ENCODE measurements around the gene BLCAP. TPM values are rescaled to one million over a fixed set of nuclear protein-coding genes. Genes with fewer than 3 reads are reported as not detected.
"Not testable (repeated sequence)": the region's sequence is repeated elsewhere in the genome, so short reads cannot be mapped to it uniquely, and the experiment has no call there.

BLCAP gene
- total RNA-seq, 2 donors from 2014 or later: 66.6 to 78.7 TPM

- H3K4me1 ChIP-seq: peaks cover 0 to 3% of the 10 kb centered on the region in 2 donors
- DNase-seq (ENCODE audit: low spot score): no peak
- no peak for TF ChIP-seq CTCF (IDR thresholded peaks at IDR 0.05)
- no peak overlapping the region for H3K4me3 ChIP-seq
- no peaks in the 10 kb centered on the region for H3K9me3 ChIP-seq
- no peaks in the 10 kb centered on the region for H3K36me3 ChIP-seq
- no peaks in the 10 kb centered on the region for H3K27me3 ChIP-seq
- no peak overlapping the region for H3K27ac ChIP-seq
Observed at GRCh38 chr20:37559312-37560027, 31.8 kb upstream of the BLCAP start.

DNA sequence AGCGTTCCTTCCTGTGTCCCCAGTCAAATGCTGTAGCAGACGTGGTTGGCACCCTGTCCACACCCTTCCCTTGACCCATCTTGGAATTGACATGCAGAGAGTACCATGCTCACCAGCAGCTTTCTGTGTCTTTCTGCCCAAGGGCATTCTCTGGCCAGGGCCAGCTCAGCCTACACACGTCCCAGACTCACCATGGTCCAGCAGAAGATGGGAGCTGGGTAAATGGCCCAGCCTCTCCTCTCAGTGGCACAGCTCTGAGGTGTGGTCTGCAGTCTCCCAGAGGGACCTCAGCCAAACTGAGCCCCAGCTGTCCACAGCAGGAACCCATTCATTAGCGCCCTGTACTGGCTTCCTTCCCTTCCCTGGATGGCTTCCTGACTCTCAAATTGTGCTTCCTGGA is 31.1 kb upstream of the BLCAP start:
- no peak overlapping the region for H3K27ac ChIP-seq
- H3K36me3 ChIP-seq: no peaks in the 10 kb centered on the region
- no peaks in the 10 kb centered on the region for H3K27me3 ChIP-seq
- no peak overlapping the region for H3K4me3 ChIP-seq
- no peak for DNase-seq (ENCODE audit: low spot score)
- no peaks in the 10 kb centered on the region for H3K9me3 ChIP-seq
- no peaks in the 10 kb centered on the region for H3K4me1 ChIP-seq
- no peak for TF ChIP-seq CTCF (IDR thresholded peaks at IDR 0.05)

GRCh38 chr20:37558306-37558705 is 30.6 kb upstream of the BLCAP start:
- Histone ChIP-seq H3K4me3 (no peak overlapping the region), H3K9me3 (no peaks in the 10 kb centered on the region), H3K36me3 (no peaks in the 10 kb centered on the region), H3K4me1 (no peaks in the 10 kb centered on the region), H3K27ac (no peak overlapping the region), H3K27me3 (no peaks in the 10 kb centered on the region)
- no peak for TF ChIP-seq CTCF (IDR thresholded peaks at IDR 0.05)
- DNase-seq (ENCODE audit: low spot score): no peak

DNA sequence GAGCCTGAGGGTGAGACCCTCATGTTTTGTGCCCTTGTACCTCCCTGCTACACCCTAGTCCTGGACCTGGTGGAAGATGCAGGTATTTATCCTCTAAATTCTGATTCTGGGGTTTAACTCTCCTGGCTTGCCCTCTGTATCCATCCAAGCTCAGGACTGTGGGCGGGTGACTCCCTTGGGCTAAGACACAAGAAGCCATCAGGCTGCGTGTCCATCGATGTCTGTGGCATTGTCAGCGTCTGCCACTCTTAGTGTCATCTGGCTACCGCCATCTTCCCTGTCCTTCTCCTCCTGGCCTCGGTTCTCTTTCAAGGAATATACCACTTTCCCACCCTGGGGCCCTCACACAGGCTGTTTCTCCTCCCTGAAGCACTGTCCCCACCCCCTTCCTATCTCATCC is 28.9 kb upstream of the BLCAP start:
- no peaks in the 10 kb centered on the region for H3K9me3 ChIP-seq
- H3K36me3 ChIP-seq: no peaks in the 10 kb centered on the region
- DNase-seq (ENCODE audit: low spot score): no peak
- H3K27ac ChIP-seq: no peak overlapping the region
- H3K27me3 ChIP-seq: no peaks in the 10 kb centered on the region
- H3K4me3 ChIP-seq: no peak overlapping the region
- no peaks in the 10 kb centered on the region for H3K4me1 ChIP-seq
- no peak for TF ChIP-seq CTCF (IDR thresholded peaks at IDR 0.05)

- H3K4me3 ChIP-seq; H3K4me1 ChIP-seq; H3K27me3 ChIP-seq; DNase-seq (ENCODE audit: low spot score); H3K27ac ChIP-seq; H3K9me3 ChIP-seq; H3K36me3 ChIP-seq: not testable (repeated sequence)
Observed at GRCh38 chr20:37554721-37555298, 27.1 kb upstream of the BLCAP start.

DNA sequence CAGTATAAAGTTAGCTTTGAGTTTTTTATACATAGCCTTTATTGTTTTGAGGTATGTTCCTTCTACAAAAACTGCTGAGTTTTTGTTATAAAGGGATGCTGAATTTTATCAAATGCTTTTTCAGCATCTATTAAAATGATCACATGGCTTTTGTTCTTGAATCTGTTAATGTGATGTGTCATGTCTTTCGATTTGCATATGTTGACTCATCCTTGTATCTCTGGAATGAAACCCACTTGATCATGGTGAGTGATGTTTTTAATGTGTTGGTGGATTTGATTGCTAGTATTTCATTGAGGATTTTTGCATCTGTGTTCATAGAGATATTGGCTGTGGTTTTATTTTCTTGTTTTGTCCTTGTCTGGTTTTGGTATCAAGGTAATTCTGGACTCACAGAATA is 24.7 kb upstream of the BLCAP start:
- DNase-seq (ENCODE audit: low spot score): no peak
- no peak overlapping the region for H3K4me3 ChIP-seq
- H3K27ac ChIP-seq: no peak overlapping the region
- no peaks in the 10 kb centered on the region for H3K36me3 ChIP-seq
- H3K9me3 ChIP-seq: peaks cover 0 to 5% of the 10 kb centered on the region in 2 donors
- H3K4me1 ChIP-seq: no peaks in the 10 kb centered on the region
- no peaks in the 10 kb centered on the region for H3K27me3 ChIP-seq
- TF ChIP-seq CTCF (IDR thresholded peaks at IDR 0.05): no peak

GRCh38 chr20:37551660-37552059 is 24.0 kb upstream of the BLCAP start:
- not testable (repeated sequence) for DNase-seq (ENCODE audit: low spot score); H3K27me3 ChIP-seq; H3K27ac ChIP-seq; H3K36me3 ChIP-seq; H3K4me1 ChIP-seq; H3K9me3 ChIP-seq; H3K4me3 ChIP-seq

DNA sequence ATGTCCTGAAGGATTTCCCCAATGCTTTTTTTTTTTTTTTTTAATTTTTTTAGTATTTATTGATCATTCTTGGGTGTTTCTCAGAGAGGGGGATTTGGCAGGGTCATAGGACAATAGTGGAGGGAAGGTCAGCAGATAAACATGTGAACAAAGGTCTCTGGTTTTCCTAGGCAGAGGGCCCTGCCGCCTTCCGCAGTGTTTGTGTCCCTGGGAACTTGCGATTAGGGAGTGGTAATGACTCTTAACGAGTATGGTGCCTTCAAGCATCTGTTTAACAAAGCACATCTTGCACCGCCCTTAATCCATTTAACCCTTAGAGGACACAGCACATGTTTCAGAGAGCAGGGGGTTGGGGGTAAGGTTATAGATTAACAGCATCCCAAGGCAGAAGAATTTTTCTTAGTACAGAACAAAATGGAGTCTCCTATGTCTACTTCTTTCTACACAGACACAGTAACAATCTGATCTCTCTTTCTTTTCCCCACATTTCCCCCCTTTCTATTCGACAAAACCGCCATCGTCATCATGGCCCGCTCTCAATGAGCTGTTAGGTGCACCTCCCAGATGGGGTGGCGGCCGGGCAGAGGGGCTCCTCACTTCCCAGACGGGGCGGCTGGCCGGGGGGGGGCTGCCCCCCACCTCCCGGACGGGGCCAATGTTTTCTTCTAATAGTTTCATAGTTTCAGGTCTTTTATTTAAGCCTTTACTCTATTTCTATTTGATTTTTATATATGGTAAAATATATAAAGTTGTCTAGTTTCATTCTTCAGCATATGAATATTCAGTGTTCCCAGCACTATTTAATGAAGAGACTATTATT is 22.6 kb upstream of the BLCAP start:
- H3K9me3 ChIP-seq; H3K4me3 ChIP-seq; DNase-seq (ENCODE audit: low spot score); H3K27ac ChIP-seq; H3K4me1 ChIP-seq; H3K36me3 ChIP-seq; H3K27me3 ChIP-seq: not testable (repeated sequence)

All from right atrium auricular region (tissue), 2 donors.